ENCODE results near the gene CIBAR2. TPM values are rescaled to one million over a fixed set of nuclear protein-coding genes. Genes with fewer than 3 reads are reported as not detected.

The CIBAR2 gene
- total RNA-seq, 3 donors from 2014 or later (not counting 1 experiment from before 2014, with no cell fraction given) = not detected

- H3K36me3 ChIP-seq (ENCODE audit: control insufficient read depth, insufficient read depth, low read length) = peaks cover 5% of the 10 kb centered on the region
- H3K27ac ChIP-seq (ENCODE audit: low read length) = no peak overlapping the region
- TF ChIP-seq, protein P1, sequence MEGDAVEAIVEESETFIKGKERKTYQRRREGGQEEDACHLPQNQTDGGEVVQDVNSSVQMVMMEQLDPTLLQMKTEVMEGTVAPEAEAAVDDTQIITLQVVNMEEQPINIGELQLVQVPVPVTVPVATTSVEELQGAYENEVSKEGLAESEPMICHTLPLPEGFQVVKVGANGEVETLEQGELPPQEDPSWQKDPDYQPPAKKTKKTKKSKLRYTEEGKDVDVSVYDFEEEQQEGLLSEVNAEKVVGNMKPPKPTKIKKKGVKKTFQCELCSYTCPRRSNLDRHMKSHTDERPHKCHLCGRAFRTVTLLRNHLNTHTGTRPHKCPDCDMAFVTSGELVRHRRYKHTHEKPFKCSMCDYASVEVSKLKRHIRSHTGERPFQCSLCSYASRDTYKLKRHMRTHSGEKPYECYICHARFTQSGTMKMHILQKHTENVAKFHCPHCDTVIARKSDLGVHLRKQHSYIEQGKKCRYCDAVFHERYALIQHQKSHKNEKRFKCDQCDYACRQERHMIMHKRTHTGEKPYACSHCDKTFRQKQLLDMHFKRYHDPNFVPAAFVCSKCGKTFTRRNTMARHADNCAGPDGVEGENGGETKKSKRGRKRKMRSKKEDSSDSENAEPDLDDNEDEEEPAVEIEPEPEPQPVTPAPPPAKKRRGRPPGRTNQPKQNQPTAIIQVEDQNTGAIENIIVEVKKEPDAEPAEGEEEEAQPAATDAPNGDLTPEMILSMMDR (IDR thresholded peaks at IDR 0.05) = no peak
- H3K4me3 ChIP-seq (ENCODE audit: low read length) = no peak overlapping the region
- Mint-ChIP-seq H3K27me3 (ENCODE audit: low read depth in 2 of 2) (peaks cover 3 to 6% of the 10 kb centered on the region in 2 donors), H3K9me3 (no peaks in the 10 kb centered on the region), H3K4me1 (peaks cover 0 to 4% of the 10 kb centered on the region in 2 donors), H3K36me3 (no peaks in the 10 kb centered on the region), H3K27ac (no peak overlapping the region), H3K4me3 (no peak overlapping the region)
- ATAC-seq = no peak
- no peaks in the 10 kb centered on the region for H3K27me3 ChIP-seq (ENCODE audit: control insufficient read depth, insufficient read depth, low read length)
- intact Hi-C loops (cut with micrococcal nuclease) = no loop called here
- H3K9me3 ChIP-seq (ENCODE audit: control insufficient read depth, insufficient read depth, low read length) = no peaks in the 10 kb centered on the region
- 90% methylated on average over 22 of the region's 22 CpGs for WGBS (ENCODE audit: insufficient coverage)
- peaks cover 15% of the 10 kb centered on the region for H3K4me1 ChIP-seq (ENCODE audit: control insufficient read depth, insufficient read depth, low read length)
- no peak for DNase-seq
These were observed 32.3 kb downstream of the CIBAR2 start for GRCh38 chr16:85079785-85080570.

- DNase-seq (no peak), ATAC-seq (no peak)
- H3K36me3 Mint-ChIP-seq = no peaks in the 10 kb centered on the region
- Histone ChIP-seq H3K4me3 (ENCODE audit: low read length) (no peak overlapping the region), H3K9me3 (ENCODE audit: control insufficient read depth, insufficient read depth, low read length) (no peaks in the 10 kb centered on the region), H3K4me1 (ENCODE audit: control insufficient read depth, insufficient read depth, low read length) (peaks cover 15% of the 10 kb centered on the region), H3K36me3 (ENCODE audit: control insufficient read depth, insufficient read depth, low read length) (peaks cover 5% of the 10 kb centered on the region), H3K27ac (ENCODE audit: low read length) (no peak overlapping the region), H3K27me3 (ENCODE audit: control insufficient read depth, insufficient read depth, low read length) (no peaks in the 10 kb centered on the region)
- no peaks in the 10 kb centered on the region for H3K9me3 Mint-ChIP-seq
- peaks cover 3 to 6% of the 10 kb centered on the region in 2 donors for H3K27me3 Mint-ChIP-seq (ENCODE audit: low read depth in 2 of 2)
- 97% methylated on average over 10 of the region's 10 CpGs for WGBS (ENCODE audit: insufficient coverage)
- TF ChIP-seq, protein P1 (IDR thresholded peaks at IDR 0.05) = no peak
- H3K27ac Mint-ChIP-seq = no peak overlapping the region
- intact Hi-C loops (cut with micrococcal nuclease) = no loop called here
- H3K4me3 Mint-ChIP-seq = no peak overlapping the region
- peaks cover 0 to 4% of the 10 kb centered on the region in 2 donors for H3K4me1 Mint-ChIP-seq
These were observed 33.3 kb downstream of the CIBAR2 start for GRCh38 chr16:85078952-85079351.

DNA sequence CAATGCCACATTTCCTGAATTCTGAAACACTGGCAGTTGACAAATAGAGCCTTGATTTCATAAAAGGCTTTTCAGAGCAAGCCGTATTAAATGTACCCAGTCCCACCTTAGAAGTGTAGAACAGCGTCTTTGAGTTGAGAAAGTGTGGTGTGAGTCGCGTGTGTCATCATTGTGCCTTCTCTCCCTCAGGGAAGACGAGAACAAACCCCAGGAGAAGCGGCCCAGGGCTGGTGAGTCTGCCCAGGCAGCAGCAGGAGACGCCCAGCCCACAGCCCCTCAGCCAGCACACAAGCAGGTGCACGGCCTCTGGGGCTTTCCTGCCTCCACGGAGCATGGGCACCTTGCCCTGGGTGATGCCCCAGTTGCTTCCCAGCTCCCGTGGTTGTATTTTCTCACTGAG, 34.0 kb downstream of the CIBAR2 start:
- no peaks in the 10 kb centered on the region for H3K9me3 ChIP-seq (ENCODE audit: control insufficient read depth, insufficient read depth, low read length)
- TF ChIP-seq, protein P1 (IDR thresholded peaks at IDR 0.05) = no peak
- no peaks in the 10 kb centered on the region for H3K27me3 ChIP-seq (ENCODE audit: control insufficient read depth, insufficient read depth, low read length)
- Mint-ChIP-seq H3K4me3 (no peak overlapping the region), H3K27me3 (ENCODE audit: low read depth in 2 of 2) (peaks cover 3 to 6% of the 10 kb centered on the region in 2 donors), H3K27ac (no peak overlapping the region), H3K4me1 (peaks cover 0 to 4% of the 10 kb centered on the region in 2 donors), H3K9me3 (no peaks in the 10 kb centered on the region), H3K36me3 (no peaks in the 10 kb centered on the region)
- peaks cover 12% of the 10 kb centered on the region for H3K4me1 ChIP-seq (ENCODE audit: control insufficient read depth, insufficient read depth, low read length)
- no peak for DNase-seq
- 54% methylated on average over 10 of the region's 10 CpGs for WGBS (ENCODE audit: insufficient coverage)
- intact Hi-C loops (cut with micrococcal nuclease) = no loop called here
- ATAC-seq = no peak
- H3K4me3 ChIP-seq (ENCODE audit: low read length) = no peak overlapping the region
- peaks cover 8% of the 10 kb centered on the region for H3K36me3 ChIP-seq (ENCODE audit: control insufficient read depth, insufficient read depth, low read length)
- no peak overlapping the region for H3K27ac ChIP-seq (ENCODE audit: low read length)

Measured in natural killer cell (primary cell).